Activated CD4-positive, alpha-beta T cell treated with anti-CD3 and anti-CD28 coated beads, Interleukin-2, Interleukin-6, amounts not matched to agents 100 ng/mL and 50 ng/mL, durations not matched to agents 16 hours and 8 hours (primary cell): ENCODE results near the gene AQP6.
A peak's percentile ranks its signal among the peaks of the same experiment; 100 is the strongest.

Experiments used
- DNase-seq: peaks from one replicate; pipeline ENCODE4 v3.0.0-alpha.2; 2020

Gene AQP6

DNA sequence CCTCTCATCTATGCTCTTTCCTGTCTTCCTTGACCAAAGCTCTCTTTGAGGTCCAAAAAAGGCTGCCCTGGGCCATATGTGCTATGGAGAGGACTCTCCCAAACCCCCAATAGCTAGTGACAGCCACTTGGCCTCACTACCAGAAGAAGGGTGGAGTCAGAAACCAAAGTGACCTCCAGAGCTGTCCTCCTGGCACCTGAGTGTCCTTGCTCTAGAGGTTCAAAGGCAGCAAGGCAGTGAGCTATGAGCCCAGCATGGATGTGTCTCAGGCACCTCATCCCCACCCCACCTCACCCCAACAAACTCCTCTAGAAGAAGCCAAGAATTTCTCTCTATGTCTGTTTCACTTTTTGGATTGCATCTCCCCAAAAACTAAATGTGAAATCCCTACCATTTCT lies 15.2 kb upstream of the AQP6 start:
- no peak for DNase-seq

DNA sequence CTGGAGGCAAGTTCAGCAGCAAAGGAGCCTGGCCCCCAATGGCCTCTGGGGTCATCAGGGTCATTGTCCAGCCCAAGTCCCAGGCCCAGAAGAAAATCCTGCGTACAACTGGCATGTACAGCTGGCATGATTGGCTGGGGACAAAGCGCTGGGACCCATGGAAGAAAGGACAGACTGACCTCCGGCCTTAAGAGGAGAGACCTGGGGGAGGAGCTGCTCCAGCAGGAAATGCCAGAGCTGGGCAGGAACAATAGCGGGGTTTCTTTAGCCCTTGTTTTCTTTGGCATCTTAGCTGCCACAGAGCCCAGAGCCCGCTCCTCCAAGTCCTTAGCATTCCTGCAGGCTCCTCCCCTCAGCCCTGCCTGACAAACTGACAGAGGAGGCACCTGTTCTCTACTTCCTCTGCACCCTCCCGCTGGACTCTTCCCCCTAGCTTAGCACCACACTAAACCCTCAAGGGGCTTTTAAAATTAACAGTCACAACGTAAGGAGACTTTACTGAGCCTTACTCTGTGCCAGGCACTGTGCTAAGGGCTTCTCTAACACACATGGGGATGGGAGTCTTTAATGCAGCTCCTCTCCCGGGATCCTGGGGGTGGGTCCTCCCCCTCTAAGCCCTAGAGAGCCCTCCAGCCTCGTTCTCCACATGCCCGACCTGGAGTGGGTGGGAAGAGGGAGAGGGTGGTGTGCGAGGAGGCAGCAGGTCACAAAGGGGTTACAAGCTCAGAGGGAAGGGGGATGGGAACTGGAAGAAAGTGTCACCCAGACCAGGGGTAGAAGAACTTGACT lies 12.9 kb upstream of the AQP6 start:
- DNase-seq: no peak

DNA sequence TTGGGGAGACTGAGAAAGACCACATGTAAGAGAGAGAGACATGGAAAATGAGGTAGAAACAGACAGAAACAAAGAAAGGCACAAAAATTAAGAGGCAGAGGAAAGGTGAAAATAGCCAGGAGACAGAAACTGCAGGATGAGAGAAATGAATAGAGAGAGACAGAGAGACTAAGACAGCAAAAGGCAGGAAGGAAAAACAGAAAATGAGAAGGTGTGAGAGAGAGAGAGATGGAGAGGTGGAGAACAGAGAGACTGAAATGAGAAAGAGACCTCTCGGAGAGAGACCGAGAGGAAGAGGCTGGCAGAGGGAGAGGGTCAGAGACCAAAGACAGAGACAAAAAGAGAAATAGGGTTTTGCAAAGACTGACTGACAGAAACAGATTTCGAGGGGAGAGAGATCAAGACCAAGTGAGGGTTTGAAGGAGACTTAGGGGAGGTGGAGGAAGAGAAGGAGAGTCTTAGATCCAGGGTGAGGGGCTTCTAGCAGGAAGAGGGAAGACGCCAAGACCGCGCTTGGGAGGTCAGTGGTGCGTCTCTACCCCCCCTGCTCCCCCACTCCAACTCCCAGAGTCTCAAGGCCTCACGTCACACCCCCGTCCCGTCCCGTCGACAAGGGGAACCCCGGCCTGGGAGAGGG lies 12.2 kb upstream of the AQP6 start:
- no peak for DNase-seq

DNA sequence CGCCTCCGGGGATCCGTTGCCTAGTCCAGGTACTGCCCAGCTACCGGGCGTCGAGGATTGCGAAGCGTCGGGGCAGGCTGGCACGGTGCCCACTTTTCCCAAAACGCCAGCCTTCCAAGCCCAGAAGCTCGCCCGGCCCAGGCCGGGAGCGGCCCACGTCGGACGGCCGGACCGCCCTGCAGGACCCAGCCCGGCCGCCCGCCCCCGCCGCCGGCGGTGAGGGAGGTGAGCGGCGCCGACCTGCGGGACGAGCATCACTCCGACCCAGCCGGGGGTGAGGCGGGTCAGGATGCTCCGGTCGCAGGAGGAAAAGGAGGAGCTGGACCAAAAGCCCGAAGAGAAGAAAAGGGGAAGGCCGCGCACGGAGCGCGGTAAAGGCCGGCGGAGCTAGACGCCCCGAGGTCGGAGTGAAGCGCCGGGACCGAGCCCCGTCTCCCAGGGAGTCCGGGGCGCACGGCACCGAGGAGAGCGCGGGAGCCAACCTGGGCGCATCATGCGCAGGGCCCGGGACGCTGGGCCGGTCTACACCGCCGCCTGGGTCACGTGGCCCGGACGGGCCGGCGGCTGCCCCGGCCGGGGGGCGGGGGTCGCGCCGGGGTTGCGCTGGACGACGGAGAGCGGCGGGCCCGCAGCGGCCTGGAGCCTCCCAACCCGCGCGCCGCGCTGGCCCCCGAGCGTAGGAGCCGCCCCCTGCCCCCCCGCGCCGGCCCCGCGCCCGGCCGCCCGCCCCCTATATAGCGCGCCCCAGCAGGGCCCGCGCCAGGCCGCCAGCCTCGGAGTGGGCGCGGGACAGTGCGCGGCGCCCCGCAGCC lies 11.4 kb upstream of the AQP6 start, which contains the start of gene AQP5:
AQP5 (plus strand) TSS at position 762 of the 812 bp plus-strand sequence. CDS start 146 bp downstream, outside the sequence.
- DNase-seq: no peak

DNA sequence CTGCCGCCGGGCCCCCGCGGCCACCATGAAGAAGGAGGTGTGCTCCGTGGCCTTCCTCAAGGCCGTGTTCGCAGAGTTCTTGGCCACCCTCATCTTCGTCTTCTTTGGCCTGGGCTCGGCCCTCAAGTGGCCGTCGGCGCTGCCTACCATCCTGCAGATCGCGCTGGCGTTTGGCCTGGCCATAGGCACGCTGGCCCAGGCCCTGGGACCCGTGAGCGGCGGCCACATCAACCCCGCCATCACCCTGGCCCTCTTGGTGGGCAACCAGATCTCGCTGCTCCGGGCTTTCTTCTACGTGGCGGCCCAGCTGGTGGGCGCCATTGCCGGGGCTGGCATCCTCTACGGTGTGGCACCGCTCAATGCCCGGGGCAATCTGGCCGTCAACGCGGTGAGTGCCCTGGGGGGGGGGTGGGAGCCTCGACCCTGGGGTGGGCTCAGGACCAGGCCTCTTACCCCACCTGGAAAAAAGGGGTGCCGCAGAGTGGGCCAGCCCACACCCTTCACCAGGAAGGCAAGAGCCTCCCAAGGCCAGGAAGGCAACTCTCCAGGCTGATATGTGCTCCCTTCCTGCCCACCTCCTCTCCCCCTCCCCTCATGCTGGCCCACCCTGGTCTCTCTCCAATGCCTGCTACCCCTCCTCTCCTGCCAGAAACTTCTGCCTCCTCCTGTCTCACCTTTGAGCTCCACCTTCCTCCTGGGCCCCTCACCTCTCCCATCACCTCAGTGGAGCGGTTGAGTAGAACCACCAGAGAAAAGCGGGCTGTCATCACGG lies 10.6 kb upstream of the AQP6 start:
- DNase-seq: no peak

DNA sequence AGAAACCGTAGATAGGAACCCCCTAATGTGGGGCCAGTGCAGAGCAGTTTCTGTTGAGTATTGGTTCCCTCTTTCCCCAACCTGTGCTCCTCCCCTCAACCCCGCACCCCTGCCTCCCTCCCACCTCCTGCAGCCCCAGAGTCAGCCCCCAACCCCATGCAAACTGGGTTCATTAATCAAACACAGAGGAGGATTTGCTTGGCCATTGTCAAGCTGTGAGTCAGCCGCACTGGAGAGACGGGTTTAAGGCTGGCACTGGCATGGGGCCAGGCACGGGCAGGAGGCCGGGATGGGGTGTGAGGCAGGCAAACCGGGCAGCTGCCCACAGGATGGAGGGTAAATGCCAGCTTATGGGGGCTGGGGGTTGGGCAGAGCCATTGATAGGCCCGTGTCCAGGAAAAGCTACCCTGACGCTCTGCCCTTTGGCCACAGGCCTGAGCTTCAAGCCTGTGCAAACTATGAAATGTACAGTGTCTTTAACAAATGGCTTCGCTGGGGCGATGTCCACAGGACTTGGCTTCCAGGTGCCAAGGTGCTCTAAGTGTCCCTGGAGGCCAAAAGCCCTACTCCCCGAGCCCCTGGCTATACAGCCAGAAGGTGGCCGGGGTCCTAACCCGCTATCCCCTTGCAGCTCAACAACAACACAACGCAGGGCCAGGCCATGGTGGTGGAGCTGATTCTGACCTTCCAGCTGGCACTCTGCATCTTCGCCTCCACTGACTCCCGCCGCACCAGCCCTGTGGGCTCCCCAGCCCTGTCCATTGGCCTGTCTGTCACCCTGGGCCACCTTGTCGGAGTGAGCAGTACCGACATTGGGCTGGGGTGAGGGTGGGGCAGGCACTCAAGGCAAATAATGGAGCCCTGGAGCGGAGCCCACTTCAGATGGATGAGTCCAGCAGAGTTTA lies 9.6 kb upstream of the AQP6 start:
- DNase-seq: no peak

DNA sequence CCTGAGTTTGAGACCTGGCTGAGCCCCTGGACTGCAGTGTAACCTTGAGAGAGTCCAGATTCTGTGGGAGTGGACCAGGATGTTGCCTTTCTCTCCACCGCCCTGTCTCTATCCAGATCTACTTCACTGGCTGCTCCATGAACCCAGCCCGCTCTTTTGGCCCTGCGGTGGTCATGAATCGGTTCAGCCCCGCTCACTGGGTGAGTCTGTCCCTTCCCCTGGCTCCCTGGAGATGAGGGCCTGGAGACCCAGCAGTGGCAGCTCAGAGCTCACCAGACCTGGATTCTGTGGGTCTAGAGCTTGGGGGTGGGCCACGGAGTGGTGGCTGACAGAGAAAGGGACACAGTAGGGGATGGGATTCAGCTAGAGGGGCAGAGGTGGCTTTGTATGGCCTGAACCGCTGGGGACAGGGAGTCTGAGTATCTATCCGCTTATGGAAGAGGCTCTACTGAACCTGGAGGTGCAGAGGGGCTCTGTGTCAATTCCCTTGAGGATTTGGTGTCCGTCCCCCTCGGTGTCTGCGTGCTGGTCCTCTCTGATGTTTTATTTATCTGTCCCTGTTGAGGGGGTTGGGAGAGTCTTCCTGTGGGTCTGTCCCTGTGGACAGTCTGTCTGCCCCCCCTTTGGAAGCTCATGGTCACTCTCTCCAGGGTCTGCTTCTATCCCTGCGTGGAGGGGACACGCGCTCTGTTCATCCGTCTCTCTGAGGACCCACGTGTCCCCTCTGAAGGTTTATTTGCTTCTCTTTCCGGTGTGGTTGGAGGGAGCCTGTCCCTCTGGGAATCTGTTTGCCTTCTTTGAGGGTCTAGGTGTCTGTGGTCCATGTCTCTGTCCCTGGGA lies 8.6 kb upstream of the AQP6 start:
- no peak for DNase-seq

DNA sequence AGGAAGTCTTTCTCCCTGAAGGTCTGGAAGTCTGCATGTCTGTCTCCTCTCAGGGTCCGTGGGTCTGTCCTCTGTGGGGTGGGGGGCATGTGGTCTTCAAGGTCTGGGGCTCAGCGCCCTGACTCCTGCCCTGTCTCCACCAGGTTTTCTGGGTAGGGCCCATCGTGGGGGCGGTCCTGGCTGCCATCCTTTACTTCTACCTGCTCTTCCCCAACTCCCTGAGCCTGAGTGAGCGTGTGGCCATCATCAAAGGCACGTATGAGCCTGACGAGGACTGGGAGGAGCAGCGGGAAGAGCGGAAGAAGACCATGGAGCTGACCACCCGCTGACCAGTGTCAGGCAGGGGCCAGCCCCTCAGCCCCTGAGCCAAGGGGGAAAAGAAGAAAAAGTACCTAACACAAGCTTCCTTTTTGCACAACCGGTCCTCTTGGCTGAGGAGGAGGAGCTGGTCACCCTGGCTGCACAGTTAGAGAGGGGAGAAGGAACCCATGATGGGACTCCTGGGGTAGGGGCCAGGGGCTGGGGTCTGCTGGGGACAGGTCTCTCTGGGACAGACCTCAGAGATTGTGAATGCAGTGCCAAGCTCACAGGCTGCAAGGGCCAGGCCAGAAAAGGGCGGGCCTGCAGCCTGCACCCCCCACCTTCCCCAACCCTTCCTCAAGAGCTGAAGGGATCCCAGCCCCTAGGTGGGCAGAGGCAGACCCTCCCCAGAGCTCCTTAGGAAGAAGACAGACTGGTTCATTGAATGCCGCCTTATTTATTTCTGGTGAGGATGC lies 7.7 kb upstream of the AQP6 start:
- no peak for DNase-seq

DNA sequence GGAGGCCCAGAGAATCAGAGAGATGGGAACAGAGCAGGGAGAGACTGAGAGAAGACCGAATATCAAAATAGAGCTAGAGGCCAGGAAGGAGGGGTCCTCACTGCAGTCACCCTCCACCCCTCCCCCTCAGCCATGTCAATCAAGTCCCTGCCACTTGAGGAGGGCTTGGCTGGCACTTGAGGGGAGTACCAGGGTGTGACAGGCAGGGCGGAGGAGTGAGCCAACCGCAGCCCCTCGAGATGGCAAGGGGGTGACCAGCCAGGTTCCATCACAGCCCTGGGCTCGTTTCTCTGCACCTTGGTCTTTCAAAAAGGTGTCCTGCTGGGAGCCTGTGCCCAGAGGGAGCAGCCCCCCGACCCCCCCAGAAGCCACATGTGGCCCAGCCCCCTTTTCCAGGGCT lies 6.9 kb upstream of the AQP6 start:
- DNase-seq: no peak

DNA sequence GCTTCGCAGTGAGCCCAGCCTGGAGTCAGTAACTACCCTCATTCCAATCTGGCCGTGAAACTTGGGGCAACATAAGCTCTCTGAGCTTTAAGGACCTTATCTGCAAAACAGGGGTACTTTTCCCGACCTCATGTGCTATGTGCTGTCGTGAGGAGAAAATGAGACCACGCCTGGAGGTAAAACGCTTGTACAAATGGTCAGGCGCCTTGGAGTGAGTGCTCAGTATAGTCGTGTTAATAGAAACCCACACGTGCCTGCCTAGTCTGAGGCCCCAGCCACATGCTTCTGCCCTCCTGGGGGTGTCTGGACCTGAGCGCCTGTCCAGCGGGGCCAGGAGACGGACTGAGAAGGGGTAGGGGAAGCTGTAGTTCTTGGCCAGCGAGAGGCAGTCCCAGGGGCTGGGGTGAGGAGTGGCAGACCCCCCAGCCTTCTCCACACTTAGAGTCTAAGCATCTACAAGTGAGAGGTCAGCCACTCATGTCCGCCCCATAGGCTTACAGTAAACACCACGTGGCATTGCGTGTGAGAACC lies 6.2 kb upstream of the AQP6 start:
- no peak for DNase-seq

DNA sequence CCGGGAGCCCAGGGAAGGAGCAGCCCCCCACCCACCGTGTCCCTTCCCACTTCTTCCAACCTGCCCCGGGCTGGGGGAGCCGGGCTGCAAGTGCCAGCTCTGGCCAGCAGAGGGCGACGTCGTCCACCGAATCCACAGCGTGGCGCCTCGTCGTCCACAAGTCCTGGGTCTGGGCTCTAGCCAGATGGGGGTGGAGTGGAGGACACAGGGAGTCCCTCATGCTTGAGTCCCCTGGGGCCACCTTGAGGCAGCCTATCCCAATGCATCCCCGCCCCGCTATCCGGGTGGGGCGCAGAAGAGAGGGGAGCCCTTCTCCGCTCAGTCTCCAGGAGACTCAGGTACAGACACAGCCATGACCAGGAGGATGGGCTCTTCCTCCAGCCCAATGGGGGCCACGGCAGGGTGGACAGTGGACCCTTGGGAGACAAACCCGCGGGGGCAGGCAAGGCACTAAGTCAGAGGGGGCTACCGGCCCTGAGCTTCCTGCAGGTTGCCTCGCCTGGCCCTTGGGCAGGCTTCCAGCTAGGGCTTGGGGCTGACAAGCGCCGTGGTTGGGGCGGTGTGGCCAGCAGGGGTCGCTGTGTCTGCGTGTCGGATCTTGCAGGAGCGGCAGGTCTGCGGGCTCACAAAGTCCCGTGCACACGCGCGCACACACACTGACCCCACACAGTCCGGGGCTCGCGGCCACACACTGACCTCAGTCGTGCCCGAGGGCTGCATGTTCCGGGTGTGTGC lies 5.5 kb upstream of the AQP6 start:
- DNase-seq: peak; percentile 93

DNA sequence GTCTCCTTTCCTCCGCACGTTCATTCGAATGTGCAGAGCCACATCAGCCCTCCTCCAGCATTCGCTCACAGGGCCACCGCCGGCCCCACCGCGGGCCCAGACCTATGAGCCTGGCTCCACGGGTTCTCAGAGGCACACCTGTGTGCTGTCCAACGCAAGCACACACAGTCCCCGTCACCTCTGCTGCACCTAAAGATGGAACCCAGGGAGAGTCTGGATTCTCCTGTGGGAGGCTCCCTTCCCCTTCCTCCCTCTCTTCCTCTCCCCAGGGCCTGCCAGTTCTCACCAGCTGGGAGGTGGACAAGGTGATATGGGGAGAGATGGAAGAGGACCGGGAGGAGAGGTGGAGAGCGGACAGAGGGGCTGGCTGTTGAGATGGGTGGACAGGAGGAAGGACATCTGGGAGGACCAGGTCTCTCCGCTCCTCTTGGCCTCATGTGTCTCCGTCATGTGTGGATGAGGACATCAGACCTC lies 4.9 kb upstream of the AQP6 start:
- DNase-seq: no peak

DNA sequence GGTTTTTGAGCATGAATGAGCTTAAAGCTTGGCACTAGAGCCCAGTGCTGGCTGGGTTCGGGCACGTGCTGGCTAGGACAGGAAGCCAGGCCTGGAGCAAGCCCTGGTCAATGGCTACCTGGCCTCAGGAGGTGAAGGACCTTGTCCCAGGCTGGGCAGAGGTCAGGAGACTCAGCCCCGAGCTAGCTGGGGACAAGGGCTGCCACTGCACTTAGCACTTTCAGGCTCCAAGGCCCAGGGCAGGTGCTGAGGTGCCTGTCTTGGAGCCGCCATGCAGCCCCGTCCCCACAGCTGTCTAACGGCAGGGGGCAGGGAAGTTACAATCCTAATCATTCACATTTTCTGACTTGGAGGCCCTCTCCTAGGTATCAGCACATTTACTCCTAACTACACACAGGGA lies 4.3 kb upstream of the AQP6 start:
- DNase-seq: no peak

DNA sequence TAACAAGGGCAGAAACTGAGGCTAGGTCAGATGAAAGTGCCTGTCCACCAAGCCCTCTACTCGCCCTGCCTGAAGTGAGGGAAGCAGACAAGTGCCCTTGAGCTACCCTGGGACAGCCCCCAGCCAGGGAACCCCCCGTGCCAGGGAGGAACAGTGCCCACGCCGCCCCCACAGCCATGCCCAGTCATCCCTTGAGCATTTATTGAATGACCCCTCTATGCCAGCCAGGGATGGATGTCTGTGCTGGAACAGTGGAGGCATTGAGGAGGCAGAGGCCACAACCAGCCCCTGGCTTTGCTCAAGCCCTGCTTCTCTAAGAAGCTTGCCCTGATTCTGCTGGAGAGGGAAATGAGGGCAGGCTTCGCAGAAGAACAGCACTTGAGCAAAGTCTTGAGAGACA lies 3.7 kb upstream of the AQP6 start:
- DNase-seq: no peak

DNA sequence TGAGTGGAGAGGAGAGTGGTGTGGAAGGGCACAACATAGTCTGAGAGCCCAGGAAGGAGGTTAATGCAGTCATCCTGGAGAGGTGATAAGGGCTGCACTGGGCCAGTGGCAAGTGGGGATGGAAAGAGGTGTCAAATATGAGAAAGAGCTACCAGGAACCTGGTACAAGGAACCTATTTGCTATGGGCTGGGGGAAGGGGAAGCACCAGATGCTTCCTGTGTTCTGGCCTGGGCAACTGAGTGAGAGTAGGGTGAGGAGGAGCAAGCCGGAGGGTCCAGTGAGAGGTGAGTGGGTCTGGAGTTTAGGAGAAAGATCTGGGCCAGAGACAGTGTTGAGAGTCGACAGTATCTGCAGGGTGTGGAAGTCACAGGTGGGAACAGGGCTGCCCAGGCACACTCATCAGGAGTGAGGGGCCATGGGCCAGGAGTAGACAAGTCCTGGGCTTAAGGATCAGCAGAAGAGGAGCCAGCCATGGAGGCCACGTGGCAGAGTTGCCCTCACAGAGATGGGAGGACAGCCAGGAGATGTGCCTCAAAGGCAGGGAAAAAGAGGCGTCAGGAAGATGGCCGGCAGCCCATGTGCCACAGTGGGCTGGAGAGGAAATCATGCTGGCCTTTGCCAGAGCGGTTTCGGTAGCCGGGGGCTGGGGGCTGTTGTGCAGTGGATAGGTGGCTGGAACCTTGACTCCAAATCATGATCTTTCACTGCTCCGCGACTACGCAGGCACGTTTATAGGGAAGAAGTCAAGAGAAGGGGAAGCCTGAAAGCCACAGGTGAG lies 2.9 kb upstream of the AQP6 start:
- no peak for DNase-seq

DNA sequence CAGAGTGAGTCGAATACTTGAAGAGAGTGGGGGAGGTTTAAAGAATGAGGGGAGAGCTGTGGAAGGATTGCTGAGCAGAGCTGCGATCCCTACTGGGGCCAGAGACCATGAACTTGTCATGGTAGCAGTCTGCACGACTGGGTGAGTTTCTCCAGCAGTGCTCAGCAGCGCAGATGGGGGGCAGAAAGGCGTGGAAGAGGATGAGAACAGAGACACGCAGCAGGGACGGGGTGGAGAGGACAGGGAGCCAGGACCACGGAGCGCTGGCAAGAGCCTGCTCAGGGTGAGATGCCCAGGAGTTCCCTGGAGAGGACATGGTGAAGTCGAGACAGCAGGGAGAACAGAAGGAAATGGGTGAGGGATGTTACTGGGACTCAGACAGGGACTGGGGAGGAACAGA lies 2.1 kb upstream of the AQP6 start:
- DNase-seq: no peak

DNA sequence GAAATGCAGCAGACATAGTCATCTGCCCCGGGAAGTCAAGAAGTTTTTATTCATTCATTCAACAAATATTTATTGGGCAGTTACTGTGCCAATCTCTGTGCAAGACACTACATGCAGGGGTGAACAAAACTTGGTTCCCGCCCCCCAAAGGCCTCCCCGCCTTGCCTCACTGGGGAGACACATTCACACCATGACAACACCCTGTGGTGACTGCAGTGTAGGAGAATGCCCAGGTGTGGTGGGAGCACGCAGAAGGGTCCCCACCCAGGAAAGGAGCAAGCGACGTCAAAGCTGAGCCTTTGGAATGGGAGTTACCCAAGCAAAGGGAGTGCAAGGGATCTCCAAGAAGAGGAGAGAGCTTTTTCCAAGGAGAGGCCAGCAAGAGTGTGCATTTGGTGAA lies 1.6 kb upstream of the AQP6 start:
- DNase-seq: no peak

DNA sequence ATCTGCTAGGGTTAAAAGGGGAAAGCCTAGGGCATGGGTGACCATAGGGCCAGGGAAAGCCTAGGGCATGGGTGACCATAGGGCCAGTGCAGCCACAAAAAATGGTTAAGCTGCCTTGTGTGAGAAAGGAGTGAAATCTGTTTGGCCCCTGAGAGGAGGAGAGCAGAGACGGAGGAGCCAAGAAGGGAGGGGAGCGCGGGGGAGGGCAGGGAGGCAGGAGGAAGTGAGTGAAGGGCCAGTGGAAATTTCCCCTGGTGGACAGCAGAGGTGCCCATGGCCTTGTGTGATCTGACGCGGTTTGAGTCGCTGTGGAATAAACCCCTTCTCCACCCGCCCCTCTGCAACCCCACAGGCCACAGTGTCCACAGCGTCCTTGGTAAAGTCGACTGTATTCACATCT lies 618 bp upstream of the AQP6 start:
- no peak for DNase-seq
